GM19239 (cell line): ENCODE measurements around the gene SSBP4.

ENCODE experiments used
- DNase-seq: peaks from one replicate; pipeline ENCODE4 v3.0.0; 2011; ENCODE audit warnings: low spot score; ENCODE audit not compliant: insufficient read length
- FAIRE-seq: peaks from 2 replicates; lab custom pipeline; 2011; peaks lifted over from hg19 to GRCh38; lab: Jason Lieb, UNC

The SSBP4 gene

GRCh38 chr19:18430417-18431144, 11.4 kb downstream of the SSBP4 start:
- FAIRE-seq (no peak), DNase-seq (no peak)

- DNase-seq = no peak
- no peak for FAIRE-seq
Observed at GRCh38 chr19:18431351-18432197, 12.4 kb downstream of the SSBP4 start.

DNA sequence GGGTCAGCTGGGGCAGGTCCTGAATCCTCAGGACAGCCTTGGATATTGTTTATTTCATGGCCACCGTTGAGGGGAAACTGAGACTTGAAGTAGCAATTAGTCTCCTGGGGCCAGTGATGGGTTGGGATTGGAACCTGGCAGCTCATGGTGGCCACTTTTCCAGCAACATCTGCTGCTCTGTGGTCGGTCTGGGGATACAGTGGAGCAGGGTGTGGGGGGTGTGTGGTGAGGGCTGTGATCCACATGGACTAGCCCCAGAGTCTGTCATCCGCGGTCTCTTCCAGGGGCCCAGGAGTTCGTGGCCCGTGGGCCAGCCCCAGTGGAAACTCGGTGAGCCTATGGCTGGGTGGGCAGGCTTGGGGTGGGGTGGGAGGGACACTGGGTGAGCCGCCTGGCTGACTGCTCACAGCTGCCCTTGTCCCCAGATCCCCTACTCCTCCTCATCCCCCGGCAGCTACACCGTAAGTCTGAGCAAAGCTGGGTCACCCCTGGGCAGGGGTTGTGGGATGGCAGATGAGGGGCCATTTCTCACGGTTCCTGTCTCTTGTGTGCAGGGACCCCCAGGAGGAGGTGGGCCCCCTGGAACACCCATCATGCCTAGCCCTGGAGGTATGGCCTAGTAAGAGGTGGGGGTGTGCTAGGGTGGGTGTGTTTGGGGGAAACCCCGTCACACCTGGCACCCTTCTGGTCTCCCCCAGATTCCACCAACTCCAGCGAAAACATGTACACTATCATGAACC, 13.2 kb downstream of the SSBP4 start:
- no peak for FAIRE-seq
- DNase-seq = no peak

- DNase-seq (no peak), FAIRE-seq (peak; percentile 86)
Observed at GRCh38 chr19:18433015-18433691, 14.0 kb downstream of the SSBP4 start.

DNA sequence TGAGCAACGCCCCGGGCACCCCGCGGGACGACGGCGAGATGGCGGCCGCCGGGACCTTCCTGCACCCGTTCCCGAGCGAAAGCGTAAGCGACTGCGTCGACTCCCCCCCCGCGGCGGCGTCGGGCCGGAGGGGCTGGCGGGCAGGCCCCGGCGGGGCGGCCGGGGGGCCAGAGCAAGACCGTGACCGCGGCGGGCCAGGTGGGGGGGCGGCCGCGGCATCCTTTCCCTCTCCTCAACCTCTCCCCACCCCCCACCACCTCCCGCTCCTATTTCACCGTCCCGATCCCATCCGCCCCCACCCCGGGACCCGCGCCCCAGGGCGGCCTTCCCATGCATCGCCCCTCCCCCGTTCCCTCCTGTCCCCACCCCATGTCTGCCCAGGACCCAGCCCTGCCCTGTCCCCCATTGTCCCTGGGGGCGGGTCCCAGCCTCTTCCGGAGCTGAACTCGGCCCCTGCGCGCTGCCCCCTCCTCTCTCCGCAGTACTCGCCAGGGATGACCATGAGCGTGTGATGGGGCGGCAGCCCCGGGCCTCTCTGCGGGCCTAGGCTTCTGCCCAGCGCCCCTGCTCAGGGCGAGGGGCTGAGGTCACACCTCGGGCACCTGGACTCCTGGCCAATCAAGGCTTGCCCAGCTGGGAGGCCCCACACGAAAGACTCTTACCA, 14.7 kb downstream of the SSBP4 start:
- FAIRE-seq (peak; percentile 83), DNase-seq (no peak)

DNA sequence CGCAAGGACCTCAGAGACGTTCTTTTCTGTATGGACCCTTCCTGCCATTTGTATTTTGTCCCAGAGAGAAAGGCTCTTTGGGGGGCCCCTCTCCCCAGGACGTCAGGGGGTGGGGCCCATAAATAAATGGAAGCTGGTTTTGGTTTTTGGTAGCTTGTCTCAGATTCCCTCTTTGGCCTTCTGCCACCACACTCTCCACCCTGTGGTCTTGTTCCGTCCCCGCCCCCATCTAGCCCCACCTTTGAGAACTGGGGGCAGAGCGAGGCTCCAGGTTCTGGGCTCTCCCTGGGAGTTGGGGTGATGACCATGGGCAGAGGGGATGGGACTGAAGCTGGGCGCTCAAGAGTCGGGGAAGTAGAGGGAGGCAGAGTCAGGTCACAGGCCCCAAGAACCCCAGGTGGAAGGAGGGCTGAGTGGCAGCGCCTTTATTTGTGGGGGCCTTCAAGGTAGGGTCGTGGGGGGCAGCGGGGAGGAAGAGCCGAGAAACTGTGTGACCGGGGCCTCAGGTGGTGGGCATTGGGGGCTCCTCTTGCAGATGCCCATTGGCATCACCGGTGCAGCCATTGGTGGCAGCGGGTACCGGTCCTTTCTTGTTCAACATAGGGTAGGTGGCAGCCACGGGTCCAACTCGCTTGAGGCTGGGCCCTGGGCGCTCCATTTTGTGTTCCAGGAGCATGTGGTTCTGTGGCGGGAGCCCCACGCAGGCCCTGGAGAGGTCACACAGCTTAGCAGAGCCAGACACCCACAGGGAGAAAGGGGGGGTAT, 15.4 kb downstream of the SSBP4 start:
- FAIRE-seq (no peak), DNase-seq (no peak)

GRCh38 chr19:18435178-18435841, 16.1 kb downstream of the SSBP4 start:
- no peak for FAIRE-seq

GRCh38 chr19:18435842-18436670, 16.9 kb downstream of the SSBP4 start:
- DNase-seq (no peak), FAIRE-seq (no peak)

More at GRCh38 chr19:18435178-18435841, 16.1 kb downstream of the SSBP4 start:
- DNase-seq = no peak

DNA sequence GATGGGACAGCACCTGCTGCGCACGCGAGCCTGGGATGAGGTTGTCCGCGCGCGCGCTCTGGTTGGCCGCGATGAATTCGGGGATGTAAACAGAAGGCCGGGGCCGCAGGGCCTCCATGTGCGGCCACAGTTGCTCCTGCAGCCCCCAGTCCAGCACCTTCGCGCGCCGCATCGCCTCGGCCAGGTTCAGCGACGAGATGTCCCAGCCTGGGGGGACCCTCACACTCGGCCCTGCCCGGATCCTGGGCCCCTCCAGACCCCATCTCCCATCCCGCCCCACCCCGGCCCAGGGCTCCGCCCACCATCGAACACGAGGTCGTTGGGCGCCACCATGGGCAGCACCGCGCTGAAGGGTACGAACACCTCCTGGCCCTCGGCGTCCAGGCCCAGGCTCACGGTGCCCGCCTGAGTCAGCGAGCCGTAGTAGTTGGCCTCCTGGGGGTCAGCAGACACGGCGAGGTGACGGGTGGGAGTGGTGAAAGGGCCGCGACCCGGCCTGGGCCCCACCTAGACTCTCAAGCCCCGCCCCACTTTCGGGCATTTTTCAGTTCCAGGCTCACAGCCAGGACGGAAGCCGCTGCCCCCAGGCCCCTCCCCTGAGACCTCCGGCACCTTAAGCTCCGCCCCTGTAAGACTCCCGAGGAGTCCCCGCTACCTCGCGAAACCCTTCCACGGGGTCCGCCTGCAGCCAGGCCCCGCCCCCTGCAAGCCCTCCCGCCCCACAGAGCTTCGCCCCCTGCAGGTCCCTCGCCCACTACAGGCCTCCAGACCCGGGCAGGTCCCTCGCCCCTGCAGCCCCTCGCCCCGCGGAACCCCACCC, 17.7 kb downstream of the SSBP4 start:
- DNase-seq (peak; percentile 99), FAIRE-seq (peak; percentile 74)

- DNase-seq = no peak
Observed at GRCh38 chr19:18437491-18438330, 18.5 kb downstream of the SSBP4 start, which contains the start of gene ISYNA1. Gene ISYNA1, minus strand, starts transcription at chr19:18438133. Its CDS starts 154 bp downstream, at chr19:18437979.

DNA sequence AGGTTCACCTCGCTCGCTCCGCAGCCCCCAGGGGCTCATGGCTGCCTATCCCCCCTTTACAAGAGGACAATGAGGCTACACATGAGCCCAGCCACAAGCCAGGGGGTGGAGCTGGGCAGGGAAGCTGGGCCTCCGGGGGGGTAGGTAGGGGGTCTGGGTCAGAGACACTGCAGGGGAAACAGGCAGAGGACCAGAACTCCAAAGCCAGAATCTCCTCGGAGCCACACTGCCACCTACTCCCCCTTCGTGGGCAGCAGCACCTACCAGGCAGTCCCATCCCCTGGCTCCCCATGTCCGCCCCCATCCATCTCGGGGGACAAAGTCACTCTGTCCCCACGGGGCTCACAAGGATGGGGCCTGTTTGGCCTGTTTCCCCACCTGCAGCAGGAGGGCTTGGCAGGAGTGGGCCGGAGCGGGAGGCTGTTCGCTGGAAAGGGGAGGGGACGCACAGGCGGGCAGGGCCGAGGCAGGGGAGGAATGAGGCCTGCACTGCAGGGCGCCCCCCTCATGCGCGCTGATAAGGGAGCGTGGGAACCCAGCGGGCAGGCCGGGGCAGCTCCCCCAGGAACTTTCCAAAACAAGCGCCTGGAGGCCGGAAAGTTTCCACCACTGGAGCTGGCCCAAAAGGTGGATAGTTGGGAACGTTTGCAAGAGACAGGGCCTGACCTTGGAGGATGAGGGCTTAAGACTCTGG, 19.3 kb downstream of the SSBP4 start:
- no peak for DNase-seq
- no peak for FAIRE-seq

More at GRCh38 chr19:18437491-18438330, 18.5 kb downstream of the SSBP4 start, which contains the start of gene ISYNA1:
- FAIRE-seq = no peak

DNA sequence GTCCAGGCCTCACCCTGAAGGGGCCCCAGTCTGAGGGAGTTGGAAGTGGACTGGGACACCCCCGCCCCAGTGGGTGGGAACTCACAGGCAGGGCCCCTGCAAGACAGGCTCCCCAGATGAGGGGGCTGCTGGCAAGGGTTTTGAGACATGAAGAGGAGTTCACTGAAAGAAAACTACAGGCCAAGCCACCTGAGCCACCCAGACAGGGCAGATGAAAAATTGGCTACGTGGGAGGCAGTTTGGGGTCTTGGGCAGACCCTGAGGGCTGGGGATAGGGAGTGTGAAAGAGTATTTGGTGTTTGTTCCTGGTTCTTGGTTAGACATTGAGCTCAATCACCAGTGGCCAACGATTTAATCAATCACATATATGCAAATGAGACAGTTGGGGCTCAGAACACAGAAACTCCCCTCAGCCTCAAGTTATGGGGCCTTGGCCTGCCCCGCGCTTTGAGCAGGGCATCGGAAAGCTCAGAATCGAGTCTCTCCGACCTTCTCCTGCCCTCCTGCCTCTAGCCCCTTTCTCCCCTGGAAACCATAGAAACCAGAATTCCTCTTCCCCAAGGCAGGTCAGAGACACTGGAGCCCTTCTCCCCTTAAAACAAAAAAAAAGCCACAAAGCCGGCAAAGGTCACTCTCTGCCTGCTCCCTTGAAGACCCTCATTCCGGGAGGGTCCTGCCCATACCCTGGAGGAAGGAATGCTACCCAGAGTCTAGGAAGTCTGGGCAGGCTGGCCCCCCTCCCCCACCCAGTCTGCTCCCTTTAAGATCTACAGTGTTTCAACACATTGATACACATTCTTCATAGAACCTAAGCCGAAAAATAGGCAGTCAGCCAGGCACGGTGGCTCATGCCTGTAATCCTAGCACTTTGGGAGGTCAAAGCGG, 20.1 kb downstream of the SSBP4 start:
- no peak for DNase-seq
- FAIRE-seq = no peak

GRCh38 chr19:18439910-18440237, 20.7 kb downstream of the SSBP4 start:
- no peak for DNase-seq
- FAIRE-seq = no peak

- DNase-seq (no peak), FAIRE-seq (no peak)
Observed at GRCh38 chr19:18440415-18440877, 21.2 kb downstream of the SSBP4 start.
